ENCODE results near the gene CCNA2.

Gene CCNA2

DNA sequence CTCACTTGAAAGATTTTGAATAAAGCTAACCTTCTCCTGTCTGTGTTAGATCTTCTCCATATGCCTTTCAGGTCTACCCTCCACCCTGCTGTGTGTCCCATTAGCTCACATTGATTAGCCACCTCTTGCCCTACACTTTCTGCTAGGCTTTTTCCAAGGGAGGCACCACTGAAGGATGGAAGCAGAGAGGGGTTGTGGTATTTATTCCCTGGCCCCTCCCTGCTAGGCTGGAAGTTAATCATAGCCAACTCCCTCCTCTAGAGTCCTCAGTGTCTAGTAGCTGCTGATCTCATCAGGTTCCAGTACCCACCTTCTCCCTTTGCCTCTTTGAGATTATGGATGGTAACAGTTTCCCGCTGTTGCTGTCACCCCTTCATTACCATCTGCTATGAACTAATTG lies 49.8 kb downstream of the CCNA2 start:
- DNase-seq (no peak), ATAC-seq (no peak)

DNA sequence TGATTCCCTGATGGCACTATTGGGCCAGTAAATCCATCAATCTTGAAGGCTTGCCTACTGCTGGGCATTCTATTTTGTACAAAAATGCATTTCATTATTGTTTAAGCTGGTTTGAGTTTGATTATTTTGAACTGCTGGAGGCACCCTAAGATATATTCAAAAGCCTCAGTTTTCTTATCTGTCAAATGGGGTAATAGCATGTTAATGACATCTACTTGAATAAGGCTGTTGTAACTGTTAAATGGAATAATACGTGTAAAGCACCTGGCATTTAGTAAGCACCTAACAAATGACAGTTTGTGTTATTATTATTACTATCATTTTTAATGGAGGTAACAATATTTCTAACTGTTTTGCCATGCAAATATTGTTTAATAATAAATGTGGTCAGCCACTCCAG lies 51.8 kb downstream of the CCNA2 start:
- no peak for ATAC-seq

DNA sequence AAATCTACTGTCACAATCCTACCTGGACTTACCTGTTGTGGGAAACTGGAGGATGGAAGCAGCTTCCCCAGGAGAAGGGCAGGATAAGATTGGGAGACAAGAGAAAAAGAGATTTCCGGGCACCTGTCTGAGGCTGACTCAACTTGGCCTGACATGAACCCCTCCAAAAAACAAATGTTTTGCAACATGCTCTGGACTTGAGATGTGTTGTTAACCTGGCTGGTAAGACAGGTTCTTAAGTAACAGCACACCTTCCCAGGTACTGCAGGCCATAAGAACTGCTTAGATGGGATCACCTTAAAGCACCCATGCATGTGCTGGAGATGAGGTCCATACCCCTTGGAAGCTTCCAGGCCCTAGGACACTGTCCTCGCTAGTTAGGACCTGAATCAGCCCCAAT lies 54.3 kb downstream of the CCNA2 start:
- no peak for DNase-seq

More for the DNA sequence above, 51.8 kb downstream of the CCNA2 start:
- DNase-seq, result no peak

DNA sequence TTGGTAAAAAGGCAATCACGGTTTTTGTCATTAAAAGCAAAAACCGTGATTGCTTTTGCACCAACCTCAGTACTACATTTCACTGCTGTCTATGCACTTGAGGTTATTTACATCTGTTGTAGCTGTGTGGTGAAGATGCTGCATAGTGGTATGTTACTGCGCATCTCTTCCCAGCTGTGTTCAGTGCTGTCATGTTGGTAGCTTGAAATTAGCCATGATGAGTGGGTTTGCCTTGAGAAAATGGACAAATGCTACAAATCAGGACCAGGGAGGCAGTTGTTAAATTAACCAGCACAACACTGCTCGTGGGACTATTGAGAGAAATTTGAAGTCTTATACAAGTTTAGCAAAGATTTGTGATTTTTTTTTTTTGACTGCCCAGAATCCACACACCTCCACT lies 56.5 kb downstream of the CCNA2 start:
- DNase-seq (no peak), ATAC-seq (no peak)

More for the DNA sequence above, 54.3 kb downstream of the CCNA2 start:
- no peak for ATAC-seq
